OCI-LY1 (cell line): ENCODE data around the gene SMIM24.

Experiments
- EZH2 ChIP-seq: fragments of 200-600 bp; sonication (generic), shearing (Covaris generic); IDR thresholded peaks from 2 replicates; pipeline ENCODE4 v1.8.0; 2017; ENCODE audit warnings: borderline replicate concordance, mixed run types, mild to moderate bottlenecking, antibody characterized with exemption, low read length, moderate library complexity, mixed read lengths
- TF ChIP-seq, protein P1 (sequence below): fragments of 200-600 bp; sonication (generic), shearing (Covaris generic); IDR thresholded peaks from 2 replicates; pipeline ENCODE4 v1.5.1; 2017; ENCODE audit warnings: mild to moderate bottlenecking, antibody characterized with exemption, low read length, moderate library complexity, mixed read lengths

DNA sequence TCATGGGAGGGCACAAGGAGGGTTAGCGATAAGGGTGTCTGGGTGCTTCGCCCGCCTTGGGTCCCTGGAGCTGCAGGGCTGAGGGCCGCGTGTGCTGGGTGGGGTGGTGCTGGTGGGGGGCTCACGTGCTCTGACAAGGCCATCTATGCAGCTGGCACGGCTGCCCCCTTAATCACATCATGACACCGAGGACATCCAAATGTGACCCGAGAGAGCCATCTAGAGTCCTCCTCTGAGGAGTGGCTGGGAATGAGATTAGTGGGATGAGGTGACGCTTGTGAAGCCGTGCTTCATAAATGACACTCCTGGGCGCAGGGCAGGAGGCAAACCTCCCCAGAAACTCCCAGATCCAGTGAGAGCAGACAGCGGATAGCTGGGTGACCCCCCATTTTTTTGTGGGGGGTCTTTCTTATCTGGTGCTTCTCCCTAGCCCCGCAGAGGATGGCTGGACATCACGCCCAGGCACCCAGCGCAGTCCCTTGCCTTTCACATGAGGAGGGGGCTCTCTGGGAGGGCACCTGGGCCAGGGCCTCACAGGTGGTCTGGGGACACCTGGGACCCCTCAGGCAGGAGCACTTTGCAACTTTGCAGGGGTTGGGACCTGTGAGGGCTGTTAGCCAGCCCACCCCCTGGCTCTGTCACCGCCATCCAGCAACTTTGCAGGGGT lies 32.4 kb upstream of the SMIM24 start:
- TF ChIP-seq, protein P1, sequence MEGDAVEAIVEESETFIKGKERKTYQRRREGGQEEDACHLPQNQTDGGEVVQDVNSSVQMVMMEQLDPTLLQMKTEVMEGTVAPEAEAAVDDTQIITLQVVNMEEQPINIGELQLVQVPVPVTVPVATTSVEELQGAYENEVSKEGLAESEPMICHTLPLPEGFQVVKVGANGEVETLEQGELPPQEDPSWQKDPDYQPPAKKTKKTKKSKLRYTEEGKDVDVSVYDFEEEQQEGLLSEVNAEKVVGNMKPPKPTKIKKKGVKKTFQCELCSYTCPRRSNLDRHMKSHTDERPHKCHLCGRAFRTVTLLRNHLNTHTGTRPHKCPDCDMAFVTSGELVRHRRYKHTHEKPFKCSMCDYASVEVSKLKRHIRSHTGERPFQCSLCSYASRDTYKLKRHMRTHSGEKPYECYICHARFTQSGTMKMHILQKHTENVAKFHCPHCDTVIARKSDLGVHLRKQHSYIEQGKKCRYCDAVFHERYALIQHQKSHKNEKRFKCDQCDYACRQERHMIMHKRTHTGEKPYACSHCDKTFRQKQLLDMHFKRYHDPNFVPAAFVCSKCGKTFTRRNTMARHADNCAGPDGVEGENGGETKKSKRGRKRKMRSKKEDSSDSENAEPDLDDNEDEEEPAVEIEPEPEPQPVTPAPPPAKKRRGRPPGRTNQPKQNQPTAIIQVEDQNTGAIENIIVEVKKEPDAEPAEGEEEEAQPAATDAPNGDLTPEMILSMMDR, result no peak
- TF ChIP-seq EZH2, result no peak
